Measurements from ENCODE around the gene TCF12. TPM values are rescaled to one million over a fixed set of nuclear protein-coding genes. Genes with fewer than 3 reads are reported as not detected.

Gene TCF12
- total and polyA plus RNA-seq, 2 donors (not counting 3 experiments of a cell fraction or from before 2014, with no cell fraction given): 72.1 to 133 TPM

DNA sequence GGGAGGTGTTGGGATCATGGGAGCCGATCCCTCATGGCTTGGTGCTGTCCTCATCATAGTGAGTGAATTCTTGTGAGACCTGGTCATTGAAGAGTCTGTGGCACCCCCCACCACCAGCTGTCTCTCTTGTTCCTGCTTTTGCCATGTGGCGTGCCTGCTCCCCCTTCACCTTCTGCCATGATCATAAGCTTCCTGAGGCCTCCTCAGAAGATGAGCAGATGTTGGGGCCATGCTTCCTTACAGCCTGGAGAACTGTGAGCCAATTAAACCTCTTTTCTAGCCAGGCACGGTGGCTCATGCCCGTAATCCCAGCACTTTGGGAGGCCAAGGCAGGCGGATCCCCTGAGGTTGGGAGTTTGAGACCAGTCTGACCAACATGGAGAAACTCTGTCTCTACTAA is 420.9 kb downstream of the TCF12 start:
- Histone ChIP-seq H3K9me3 (replicated peaks; ENCODE audit: control insufficient read depth, insufficient read depth, low read length) (no peaks in the 10 kb centered on the region), H3K79me2 (ENCODE audit: control insufficient read depth, insufficient read depth, low read length) (no peaks in the 10 kb centered on the region), H3K27me3 (ENCODE audit: control insufficient read depth in 2 of 2, insufficient read depth in 2 of 2, low read length in 2 of 2) (no peaks in the 10 kb centered on the region), H3K4me1 (ENCODE audit: control insufficient read depth, extremely low read depth, insufficient read depth, low read length) (peaks cover 53% of the 10 kb centered on the region), H3K36me3 (ENCODE audit: control insufficient read depth in 2 of 2, extremely low read depth in 1 of 2, insufficient read depth in 2 of 2, low read length in 2 of 2) (no peaks in the 10 kb centered on the region), H2AFZ (ENCODE audit: low read depth, low read length) (no peak overlapping the region), H3K9me1 (replicated peaks; ENCODE audit: control insufficient read depth, extremely low read depth, insufficient read depth, low read length) (no peaks in the 10 kb centered on the region), H3K9ac (replicated peaks; ENCODE audit: extremely low read depth, insufficient read depth, low read length) (no peak overlapping the region), H3K4me3 (replicated peaks in 1 of 3; ENCODE audit: insufficient read depth in 1 of 3, low read depth in 1 of 3, low read length in 3 of 3) (no peak overlapping the region), H3K27ac (ENCODE audit: insufficient read depth, low read depth, low read length) (peak overlapping the region; percentile 88), H4K20me1 (replicated peaks; ENCODE audit: control insufficient read depth, extremely low read depth, insufficient read depth, low read length) (no peaks in the 10 kb centered on the region), H3K4me2 (ENCODE audit: insufficient read depth, low read length) (no peak overlapping the region)
- FAIRE-seq: no peak
- dilution Hi-C loops (cut with MboI; ENCODE audit: extremely low pct_ligation_motif_present, low sequenced_read_pairs): loop anchor here (25.0 kb wide), 1 partner anchor 198 kb away; no protein-coding TSS in a partner anchor
- DNase-seq (ENCODE audit: low read depth, low spot score): no peak
- CTCF ChIA-PET: interaction anchor here (0.9 to 13.5 kb wide), 6 partner anchors 10 to 732 kb away, joined by 3 to 680 read pairs (median 16); no protein-coding TSS in a partner anchor
- intact Hi-C loops (cut with micrococcal nuclease): loop anchor here (5.0 to 10.0 kb wide), 2 partner anchors 422 to 525 kb away; partner anchors contain the start of gene TCF12
- POLR2A ChIA-PET: interaction anchor here (0.6 kb wide), 1 partner anchor 482 kb away, joined by 3 read pairs; no protein-coding TSS in a partner anchor
- no TSS peak for BruUV-seq (replicated peaks)
- TF ChIP-seq MYC (IDR thresholded peaks at IDR 0.05; ENCODE audit: low read depth, low read length): no peak
- no peak for TF ChIP-seq EZH2 (IDR thresholded peaks at IDR 0.05; ENCODE audit: borderline replicate concordance, low read depth, low read length, severe bottlenecking)
- TF ChIP-seq, protein P1, sequence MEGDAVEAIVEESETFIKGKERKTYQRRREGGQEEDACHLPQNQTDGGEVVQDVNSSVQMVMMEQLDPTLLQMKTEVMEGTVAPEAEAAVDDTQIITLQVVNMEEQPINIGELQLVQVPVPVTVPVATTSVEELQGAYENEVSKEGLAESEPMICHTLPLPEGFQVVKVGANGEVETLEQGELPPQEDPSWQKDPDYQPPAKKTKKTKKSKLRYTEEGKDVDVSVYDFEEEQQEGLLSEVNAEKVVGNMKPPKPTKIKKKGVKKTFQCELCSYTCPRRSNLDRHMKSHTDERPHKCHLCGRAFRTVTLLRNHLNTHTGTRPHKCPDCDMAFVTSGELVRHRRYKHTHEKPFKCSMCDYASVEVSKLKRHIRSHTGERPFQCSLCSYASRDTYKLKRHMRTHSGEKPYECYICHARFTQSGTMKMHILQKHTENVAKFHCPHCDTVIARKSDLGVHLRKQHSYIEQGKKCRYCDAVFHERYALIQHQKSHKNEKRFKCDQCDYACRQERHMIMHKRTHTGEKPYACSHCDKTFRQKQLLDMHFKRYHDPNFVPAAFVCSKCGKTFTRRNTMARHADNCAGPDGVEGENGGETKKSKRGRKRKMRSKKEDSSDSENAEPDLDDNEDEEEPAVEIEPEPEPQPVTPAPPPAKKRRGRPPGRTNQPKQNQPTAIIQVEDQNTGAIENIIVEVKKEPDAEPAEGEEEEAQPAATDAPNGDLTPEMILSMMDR (IDR thresholded peaks at IDR 0.05; ENCODE audit: extremely low read depth in 1 of 2, insufficient read depth in 1 of 2, low read depth in 1 of 2, low read length in 2 of 2): no peak
- TF ChIP-seq, protein P2, sequence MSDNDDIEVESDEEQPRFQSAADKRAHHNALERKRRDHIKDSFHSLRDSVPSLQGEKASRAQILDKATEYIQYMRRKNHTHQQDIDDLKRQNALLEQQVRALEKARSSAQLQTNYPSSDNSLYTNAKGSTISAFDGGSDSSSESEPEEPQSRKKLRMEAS (IDR thresholded peaks at IDR 0.05; ENCODE audit: insufficient read depth, insufficient read length): no peak
- TF ChIP-seq JUN (IDR thresholded peaks at IDR 0.05; ENCODE audit: borderline replicate concordance, insufficient read depth, insufficient read length, low read depth): no peak
- TF ChIP-seq FOS (IDR thresholded peaks at IDR 0.05; ENCODE audit: borderline replicate concordance, insufficient read depth, low read length): no peak
- TF ChIP-seq GATA2 (IDR thresholded peaks at IDR 0.05; ENCODE audit: insufficient read depth, insufficient read length, low read depth, low read length): no peak
- no peak for TF ChIP-seq POLR2A (IDR thresholded peaks at IDR 0.05; ENCODE audit: low read depth, low read length)
- TF ChIP-seq POLR2AphosphoS5 (IDR thresholded peaks at IDR 0.05; ENCODE audit: insufficient read depth, low read depth, low read length): no peak

Small RNAs within 50 kb of the gene (small RNA-seq; reads per million reads assigned to genes)
- gene RF01210 (ENCODE audit: insufficient read depth, insufficient read length, low read depth, low replicate concordance): not detected

Other genes starting within 250 kb of the TCF12 start
- 35.8 and 42.1 TPM in 2 replicates for gene ZNF280D, start 185.1 kb upstream of the TCF12 start, total RNA-seq
- 4.4 and 9.6 TPM in 2 replicates for gene ZNF280D, start 185.1 kb upstream of the TCF12 start, polyA plus RNA-seq